Liver (tissue), 9 donors: ENCODE results near the gene UGT1A6. TPM values are rescaled to one million over a fixed set of nuclear protein-coding genes. Genes with fewer than 3 reads are reported as not detected.

Experiments used
- DNase-seq: peaks from one replicate; pipeline ENCODE4 v3.0.0-alpha.2; 2017; ENCODE audit warnings: low spot score
- H3K27ac ChIP-seq, 2 donors: one replicate each; pipeline ENCODE4 v1.7.0; 2013; ENCODE audit warnings: inconsistent platforms in 2 of 2, low read length in 2 of 2, control low read depth in 1 of 2, low read depth in 1 of 2, mild to moderate bottlenecking in 1 of 2
- H3K27me3 ChIP-seq, 4 donors: one replicate each; pipeline versions ENCODE4 v1.6.1 to v1.7.0; 2013; ENCODE audit warnings: low read length in 3 of 4, inconsistent platforms in 1 of 4, mild to moderate bottlenecking in 1 of 4, moderate library complexity in 1 of 4; ENCODE audit not compliant: control insufficient read depth in 4 of 4, insufficient read depth in 4 of 4
- H3K36me3 ChIP-seq, 4 donors: one replicate each; pipeline versions ENCODE4 v1.6.1 to v1.7.0; 2013; ENCODE audit warnings: low read length in 3 of 4, mild to moderate bottlenecking in 3 of 4, low read depth in 1 of 4, moderate library complexity in 1 of 4; ENCODE audit not compliant: control insufficient read depth in 4 of 4, insufficient read depth in 3 of 4
- H3K4me1 ChIP-seq, 4 donors: one replicate each; pipeline versions ENCODE4 v1.6.1 to v1.7.0; 2013; ENCODE audit warnings: low read length in 3 of 4, mild to moderate bottlenecking in 3 of 4, moderate library complexity in 1 of 4; ENCODE audit not compliant: control insufficient read depth in 4 of 4, insufficient read depth in 4 of 4
- H3K4me3 ChIP-seq, 3 donors: one replicate each; pipeline versions ENCODE4 v1.6.1 to v1.7.0; 2013; ENCODE audit warnings: low read length in 3 of 3, control low read depth in 1 of 3, low read depth in 1 of 3, mild to moderate bottlenecking in 1 of 3
- H3K9ac ChIP-seq, 2 donors: one replicate each; pipeline ENCODE4 v1.7.0; 2013; ENCODE audit warnings: low read length in 2 of 2, mild to moderate bottlenecking in 2 of 2, moderate library complexity in 2 of 2, control low read depth in 1 of 2, low read depth in 1 of 2
- H3K9me3 ChIP-seq, 4 donors: one replicate each; pipeline versions ENCODE4 v1.6.1 to v1.7.0; 2013; ENCODE audit warnings: low read length in 3 of 4; ENCODE audit not compliant: control insufficient read depth in 4 of 4
- FOXA1 ChIP-seq: IDR thresholded peaks from 2 replicates; pipeline ENCODE4 v1.6.1; 2016; ENCODE audit warnings: antibody characterized with exemption
- FOXA2 ChIP-seq: IDR thresholded peaks from 2 replicates; pipeline ENCODE4 v1.6.1; 2016; ENCODE audit warnings: antibody characterized with exemption
- GABPA ChIP-seq, 2 donors: IDR thresholded peaks in 1 of 2; conservative IDR thresholded peaks in 1 of 2; 2 replicates each; pipeline ENCODE4 v1.6.1; 2016; ENCODE audit warnings: antibody characterized with exemption in 2 of 2, mild to moderate bottlenecking in 1 of 2, moderate library complexity in 1 of 2
- HNF4A ChIP-seq, 2 donors: conservative IDR thresholded peaks; 2 replicates each; pipeline ENCODE4 v1.6.1; 2016; ENCODE audit warnings: antibody characterized with exemption in 2 of 2, mild to moderate bottlenecking in 2 of 2
- HNF4G ChIP-seq: IDR thresholded peaks from 2 replicates; pipeline ENCODE4 v1.6.1; 2016; ENCODE audit warnings: antibody characterized with exemption
- JUND ChIP-seq, 2 donors: IDR thresholded peaks; 2 replicates each; pipeline ENCODE4 v1.6.1; 2016; ENCODE audit warnings: antibody characterized with exemption in 2 of 2
- NR2F2 ChIP-seq: IDR thresholded peaks from 2 replicates; pipeline ENCODE4 v1.6.1; 2016; ENCODE audit warnings: antibody characterized with exemption
- RAD21 ChIP-seq, 2 donors: IDR thresholded peaks; 2 replicates each; pipeline ENCODE4 v1.6.1; 2016; ENCODE audit warnings: antibody characterized with exemption in 2 of 2, mild to moderate bottlenecking in 2 of 2
- RXRA ChIP-seq, 2 donors: IDR thresholded peaks; 2 replicates each; pipeline ENCODE4 v1.6.1; 2017 to 2018; ENCODE audit warnings: antibody characterized with exemption in 2 of 2, mild to moderate bottlenecking in 1 of 2
- SP1 ChIP-seq: IDR thresholded peaks from 2 replicates; pipeline ENCODE4 v1.6.1; 2018; ENCODE audit warnings: antibody characterized with exemption, mild to moderate bottlenecking
- TAF1 ChIP-seq: conservative IDR thresholded peaks from 2 replicates; pipeline ENCODE4 v1.6.1; 2016; ENCODE audit warnings: antibody characterized with exemption, mild to moderate bottlenecking
- YY1 ChIP-seq: IDR thresholded peaks from 2 replicates; pipeline ENCODE4 v1.6.1; 2016; ENCODE audit warnings: antibody characterized with exemption, mild to moderate bottlenecking
- ZBTB33 ChIP-seq: IDR thresholded peaks from 2 replicates; pipeline ENCODE4 v1.6.1; 2016; ENCODE audit warnings: antibody characterized with exemption
- whole genome bisulfite sequencing: extraction: QIAGEN DNeasy Blood & Tissue Kit; methylation state at CpG from one replicate; pipeline ENCODE4 v1.1.7; 2013; 5-methylcytosine and 5-hydroxymethylcytosine counted together
- polyA plus RNA-seq, 2 donors: library from polyadenylated mRNA; stranded (reverse) in 1 of 2; unstranded in 1 of 2; fragments of 200-250 nt in 1 of 2; fragments of >200 nt in 1 of 2; fragmentation: Nextera tagmentation in 1 of 2; extraction: Ambion mirVana in 1 of 2; gene quantifications; one replicate each; pipeline versions ENCODE4 v1.2.1 to v1.2.3, GENCODE V29; 2013 to 2015
- total RNA-seq, 2 donors: library from RNA; depleted of rRNA; stranded (reverse); fragments of >200 nt; gene quantifications; one replicate each; pipeline ENCODE4 v1.2.3, GENCODE V29; 2014
- TF ChIP-seq, protein P1 (sequence below): IDR thresholded peaks from 2 replicates; pipeline ENCODE4 v1.6.1; 2016; ENCODE audit warnings: antibody characterized with exemption
- TF ChIP-seq, protein P2 (sequence below): IDR thresholded peaks from 2 replicates; pipeline ENCODE4 v1.6.1; 2016; ENCODE audit warnings: antibody characterized with exemption
- TF ChIP-seq, protein P3 (sequence below): fragments of 150-350 bp; IDR thresholded peaks from 2 replicates; pipeline ENCODE4 v1.5.1; 2017; ENCODE audit warnings: improper control_type of control experiment, low read depth, low read length; ENCODE audit not compliant: missing input control
- TF ChIP-seq, protein P4 (sequence below): IDR thresholded peaks from 2 replicates; pipeline ENCODE4 v1.6.1; 2016; ENCODE audit warnings: antibody characterized with exemption, mild to moderate bottlenecking
- donor health status: healthy.
- donor health status: healthy.
- donor health status: healthy.
- donor health status: healthy.
- donor health status: healthy.

The UGT1A6 gene
- total and polyA plus RNA-seq, 4 donors, result 33.4 to 103 (median 46.5) TPM; not detected in 1

GRCh38 chr2:233799716-233800115 lies 107.0 kb downstream of the UGT1A6 start:
- 72% methylated on average over 5 of the region's 5 CpGs for WGBS
- H3K9me3 ChIP-seq, result no peaks in the 10 kb centered on the region
- no peaks in the 10 kb centered on the region for H3K4me1 ChIP-seq
- peak; percentile 20 for DNase-seq
- H3K36me3 ChIP-seq, result no peaks in the 10 kb centered on the region
- no peak overlapping the region for H3K4me3 ChIP-seq
- H3K9ac ChIP-seq, result no peak overlapping the region
- TF ChIP-seq, protein P1, sequence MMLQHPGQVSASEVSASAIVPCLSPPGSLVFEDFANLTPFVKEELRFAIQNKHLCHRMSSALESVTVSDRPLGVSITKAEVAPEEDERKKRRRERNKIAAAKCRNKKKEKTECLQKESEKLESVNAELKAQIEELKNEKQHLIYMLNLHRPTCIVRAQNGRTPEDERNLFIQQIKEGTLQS, result no peak
- no peak for TF ChIP-seq HNF4A (conservative IDR thresholded peaks at IDR 0.05)
- H3K27me3 ChIP-seq, result no peaks in the 10 kb centered on the region
- no peak overlapping the region for H3K27ac ChIP-seq

GRCh38 chr2:233800208-233800607 lies 107.5 kb downstream of the UGT1A6 start:
- H3K27me3 ChIP-seq, result no peaks in the 10 kb centered on the region
- TF ChIP-seq, protein P1, result no peak
- TF ChIP-seq, protein P2, sequence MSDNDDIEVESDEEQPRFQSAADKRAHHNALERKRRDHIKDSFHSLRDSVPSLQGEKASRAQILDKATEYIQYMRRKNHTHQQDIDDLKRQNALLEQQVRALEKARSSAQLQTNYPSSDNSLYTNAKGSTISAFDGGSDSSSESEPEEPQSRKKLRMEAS, result no peak
- TF ChIP-seq GABPA (IDR thresholded peaks at IDR 0.05 in 1 of 2, conservative IDR thresholded peaks at IDR 0.05 in 1 of 2) (no peak), JUND (IDR thresholded peaks at IDR 0.05) (no peak), HNF4G (no peak), FOXA2 (no peak), NR2F2 (no peak), TAF1 (no peak), RAD21 (IDR thresholded peaks at IDR 0.05) (no peak), RXRA (IDR thresholded peaks at IDR 0.05) (no peak), YY1 (no peak), SP1 (no peak), FOXA1 (no peak), ZBTB33 (no peak)
- TF ChIP-seq, protein P3, sequence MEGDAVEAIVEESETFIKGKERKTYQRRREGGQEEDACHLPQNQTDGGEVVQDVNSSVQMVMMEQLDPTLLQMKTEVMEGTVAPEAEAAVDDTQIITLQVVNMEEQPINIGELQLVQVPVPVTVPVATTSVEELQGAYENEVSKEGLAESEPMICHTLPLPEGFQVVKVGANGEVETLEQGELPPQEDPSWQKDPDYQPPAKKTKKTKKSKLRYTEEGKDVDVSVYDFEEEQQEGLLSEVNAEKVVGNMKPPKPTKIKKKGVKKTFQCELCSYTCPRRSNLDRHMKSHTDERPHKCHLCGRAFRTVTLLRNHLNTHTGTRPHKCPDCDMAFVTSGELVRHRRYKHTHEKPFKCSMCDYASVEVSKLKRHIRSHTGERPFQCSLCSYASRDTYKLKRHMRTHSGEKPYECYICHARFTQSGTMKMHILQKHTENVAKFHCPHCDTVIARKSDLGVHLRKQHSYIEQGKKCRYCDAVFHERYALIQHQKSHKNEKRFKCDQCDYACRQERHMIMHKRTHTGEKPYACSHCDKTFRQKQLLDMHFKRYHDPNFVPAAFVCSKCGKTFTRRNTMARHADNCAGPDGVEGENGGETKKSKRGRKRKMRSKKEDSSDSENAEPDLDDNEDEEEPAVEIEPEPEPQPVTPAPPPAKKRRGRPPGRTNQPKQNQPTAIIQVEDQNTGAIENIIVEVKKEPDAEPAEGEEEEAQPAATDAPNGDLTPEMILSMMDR, result no peak
- TF ChIP-seq, protein P4, sequence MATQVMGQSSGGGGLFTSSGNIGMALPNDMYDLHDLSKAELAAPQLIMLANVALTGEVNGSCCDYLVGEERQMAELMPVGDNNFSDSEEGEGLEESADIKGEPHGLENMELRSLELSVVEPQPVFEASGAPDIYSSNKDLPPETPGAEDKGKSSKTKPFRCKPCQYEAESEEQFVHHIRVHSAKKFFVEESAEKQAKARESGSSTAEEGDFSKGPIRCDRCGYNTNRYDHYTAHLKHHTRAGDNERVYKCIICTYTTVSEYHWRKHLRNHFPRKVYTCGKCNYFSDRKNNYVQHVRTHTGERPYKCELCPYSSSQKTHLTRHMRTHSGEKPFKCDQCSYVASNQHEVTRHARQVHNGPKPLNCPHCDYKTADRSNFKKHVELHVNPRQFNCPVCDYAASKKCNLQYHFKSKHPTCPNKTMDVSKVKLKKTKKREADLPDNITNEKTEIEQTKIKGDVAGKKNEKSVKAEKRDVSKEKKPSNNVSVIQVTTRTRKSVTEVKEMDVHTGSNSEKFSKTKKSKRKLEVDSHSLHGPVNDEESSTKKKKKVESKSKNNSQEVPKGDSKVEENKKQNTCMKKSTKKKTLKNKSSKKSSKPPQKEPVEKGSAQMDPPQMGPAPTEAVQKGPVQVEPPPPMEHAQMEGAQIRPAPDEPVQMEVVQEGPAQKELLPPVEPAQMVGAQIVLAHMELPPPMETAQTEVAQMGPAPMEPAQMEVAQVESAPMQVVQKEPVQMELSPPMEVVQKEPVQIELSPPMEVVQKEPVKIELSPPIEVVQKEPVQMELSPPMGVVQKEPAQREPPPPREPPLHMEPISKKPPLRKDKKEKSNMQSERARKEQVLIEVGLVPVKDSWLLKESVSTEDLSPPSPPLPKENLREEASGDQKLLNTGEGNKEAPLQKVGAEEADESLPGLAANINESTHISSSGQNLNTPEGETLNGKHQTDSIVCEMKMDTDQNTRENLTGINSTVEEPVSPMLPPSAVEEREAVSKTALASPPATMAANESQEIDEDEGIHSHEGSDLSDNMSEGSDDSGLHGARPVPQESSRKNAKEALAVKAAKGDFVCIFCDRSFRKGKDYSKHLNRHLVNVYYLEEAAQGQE, result no peak
- H3K27ac ChIP-seq, result no peak overlapping the region

More at GRCh38 chr2:233800208-233800607, 107.5 kb downstream of the UGT1A6 start:
- Histone ChIP-seq H3K4me3 (no peak overlapping the region), H3K36me3 (no peaks in the 10 kb centered on the region), H3K4me1 (no peaks in the 10 kb centered on the region), H3K9me3 (no peaks in the 10 kb centered on the region), H3K9ac (no peak overlapping the region)
- 80% methylated on average over 7 of the region's 7 CpGs for WGBS
- DNase-seq, result peak; percentile 12
